Neural cell (in vitro differentiated cells): ENCODE results near the gene MAB21L4. TPM values are rescaled to one million over a fixed set of nuclear protein-coding genes. Genes with fewer than 3 reads are reported as not detected.

Experiments
- H2AFZ ChIP-seq: fragments of 200-600, 300-800 bp; sonication (generic), shearing (Covaris generic); 2 replicates; pipeline ENCODE4 v1.6.0; 2014; ENCODE audit warnings: low read depth, mild to moderate bottlenecking, antibody characterized with exemption, low read length, moderate library complexity
- H3F3A ChIP-seq: fragments of 200-600 bp; shearing (Covaris generic); 2 replicates; pipeline ENCODE4 v1.6.1; 2016; ENCODE audit warnings: mild to moderate bottlenecking, moderate library complexity, mixed read lengths, antibody characterized with exemption, low read length; ENCODE audit not compliant: insufficient read depth, poor library complexity, severe bottlenecking
- H3K27ac ChIP-seq: fragments of 200-600, 300-800 bp; sonication (generic), shearing (Covaris generic); 2 replicates; pipeline ENCODE4 v1.5.1; 2014; ENCODE audit warnings: mild to moderate bottlenecking, low read length, moderate library complexity
- H3K27me3 ChIP-seq: fragments of 300-800, 200-600 bp; sonication (generic), shearing (Covaris generic); 2 replicates; pipeline ENCODE4 v1.6.0; 2014; ENCODE audit warnings: mild to moderate bottlenecking, low read depth, low read length, moderate library complexity; ENCODE audit not compliant: insufficient read depth
- H3K36me3 ChIP-seq: fragments of 300-800, 200-600 bp; sonication (generic), shearing (Covaris generic); 2 replicates; pipeline ENCODE4 v1.5.1; 2014; ENCODE audit warnings: mild to moderate bottlenecking, antibody characterized with exemption, low read length, moderate library complexity; ENCODE audit not compliant: insufficient read depth
- H3K4me2 ChIP-seq: fragments of 300-800, 200-600 bp; sonication (generic), shearing (Covaris generic); 2 replicates; pipeline ENCODE4 v1.6.0; 2014; ENCODE audit warnings: mild to moderate bottlenecking, low read length
- H3K4me3 ChIP-seq: fragments of 300-800, 200-600 bp; sonication (generic), shearing (Covaris generic); 2 replicates; pipeline ENCODE4 v1.5.1; 2014; ENCODE audit warnings: mild to moderate bottlenecking, low read length, moderate library complexity
- H3K79me2 ChIP-seq: fragments of 200-600 bp; shearing (Covaris generic); replicated peaks from 2 replicates; pipeline ENCODE4 v1.6.0; 2014; ENCODE audit warnings: mild to moderate bottlenecking, low read length, moderate library complexity; ENCODE audit not compliant: insufficient read depth
- H3K9ac ChIP-seq: fragments of 300-800, 200-600 bp; sonication (generic), shearing (Covaris generic); 2 replicates; pipeline ENCODE4 v1.6.1; 2016; ENCODE audit warnings: mild to moderate bottlenecking, low read length, mixed read lengths
- H3K9me2 ChIP-seq: fragments of 200-600 bp; shearing (Covaris generic); 2 replicates; pipeline ENCODE4 v1.6.1; 2016; ENCODE audit warnings: mild to moderate bottlenecking, low read length, mixed read lengths; ENCODE audit not compliant: insufficient read depth
- H3K9me3 ChIP-seq: fragments of 200-600, 300-800 bp; sonication (generic), shearing (Covaris generic); 2 replicates; pipeline ENCODE4 v1.6.1; 2016; ENCODE audit warnings: mild to moderate bottlenecking, mixed run types, low read length, moderate library complexity, mixed read lengths
- H4K20me1 ChIP-seq: fragments of 200-600 bp; shearing (Covaris generic); 2 replicates; pipeline ENCODE4 v1.6.1; 2016; ENCODE audit warnings: mild to moderate bottlenecking, mixed run types; ENCODE audit not compliant: insufficient read depth
- EP300 ChIP-seq: fragments of 450-650 bp; conservative IDR thresholded peaks from 2 replicates; pipeline ENCODE4 v1.6.1; 2014; ENCODE audit warnings: antibody characterized with exemption, mild to moderate bottlenecking, moderate library complexity; ENCODE audit not compliant: poor library complexity, severe bottlenecking
- EZH2 ChIP-seq: fragments of 200-600, 300-800 bp; shearing (Covaris generic), sonication (generic); IDR thresholded peaks from 2 replicates; pipeline ENCODE4 v1.6.1; 2014; ENCODE audit warnings: antibody characterized with exemption, low read length, borderline replicate concordance, mild to moderate bottlenecking; ENCODE audit not compliant: insufficient read depth, poor library complexity, severe bottlenecking
- MXI1 ChIP-seq: fragments of 450-650 bp; conservative IDR thresholded peaks from 2 replicates; pipeline ENCODE4 v1.6.1; 2014; ENCODE audit warnings: antibody characterized with exemption, mild to moderate bottlenecking; ENCODE audit not compliant: poor library complexity, severe bottlenecking
- POLR2AphosphoS5 ChIP-seq: IDR thresholded peaks from 2 replicates; pipeline ENCODE4 v1.6.1; 2012
- RAD21 ChIP-seq: fragments of 450-650 bp; conservative IDR thresholded peaks from 2 replicates; pipeline ENCODE4 v1.6.1; 2014; ENCODE audit warnings: antibody characterized with exemption, mild to moderate bottlenecking, moderate library complexity
- SMC3 ChIP-seq: fragments of 450-650 bp; conservative IDR thresholded peaks from 2 replicates; pipeline ENCODE4 v1.6.1; 2014; ENCODE audit warnings: antibody characterized with exemption, mild to moderate bottlenecking, moderate library complexity; ENCODE audit not compliant: poor library complexity
- TAF1 ChIP-seq: IDR thresholded peaks from 2 replicates; pipeline ENCODE4 v1.6.1; 2012; ENCODE audit warnings: low read depth
- polyA plus RNA-seq: library from polyadenylated mRNA; depleted of rRNA; stranded (reverse); fragments of >200 nt; gene quantifications from 2 replicates; pipeline ENCODE4 v1.2.3, GENCODE V29; 2014
- TF ChIP-seq, protein P1 (sequence below): IDR thresholded peaks from 2 replicates; pipeline ENCODE4 v1.6.1; 2012; ENCODE audit warnings: borderline replicate concordance
- TF ChIP-seq, protein P2 (sequence below): fragments of 450-650 bp; IDR thresholded peaks from 2 replicates; pipeline ENCODE4 v1.5.1; 2014; ENCODE audit warnings: antibody characterized with exemption, mild to moderate bottlenecking, moderate library complexity; ENCODE audit not compliant: poor library complexity, severe bottlenecking

The MAB21L4 gene
- polyA plus RNA-seq, 1 donor from 2014 or later = not detected

DNA sequence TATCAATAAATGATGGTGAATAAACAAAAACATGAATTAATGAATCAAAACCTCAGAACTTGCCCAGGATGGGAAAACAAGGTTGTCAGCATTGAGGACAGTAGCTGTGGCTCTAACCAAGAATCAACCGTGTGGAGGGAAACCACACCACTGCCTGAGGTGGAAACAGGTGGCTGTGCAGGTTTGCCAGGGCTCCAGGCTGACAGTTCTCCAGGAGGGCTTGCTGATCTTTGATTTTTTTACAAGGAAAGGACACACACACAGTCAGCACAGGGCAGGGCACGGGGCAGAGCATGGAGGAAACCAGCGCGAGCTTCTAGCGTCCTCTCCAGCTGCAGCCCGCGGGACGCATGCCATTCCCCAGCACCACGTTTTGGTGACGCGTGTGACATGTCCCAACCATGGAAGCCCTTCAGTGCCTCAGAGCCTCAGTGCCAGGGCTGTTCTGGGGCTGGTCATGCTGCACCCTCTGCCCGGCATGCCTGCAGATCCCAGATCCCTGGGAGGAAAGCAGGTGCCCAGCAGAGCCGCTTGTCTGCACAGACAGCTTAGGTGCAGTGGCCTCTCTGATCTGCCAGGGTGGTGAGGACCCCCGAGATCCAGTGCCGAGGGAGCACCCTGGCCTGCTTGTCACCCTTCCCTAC, 43.2 kb downstream of the MAB21L4 start:
- no peak overlapping the region for H3K4me3 ChIP-seq
- no peaks in the 10 kb centered on the region for H3F3A ChIP-seq
- TF ChIP-seq, protein P1, sequence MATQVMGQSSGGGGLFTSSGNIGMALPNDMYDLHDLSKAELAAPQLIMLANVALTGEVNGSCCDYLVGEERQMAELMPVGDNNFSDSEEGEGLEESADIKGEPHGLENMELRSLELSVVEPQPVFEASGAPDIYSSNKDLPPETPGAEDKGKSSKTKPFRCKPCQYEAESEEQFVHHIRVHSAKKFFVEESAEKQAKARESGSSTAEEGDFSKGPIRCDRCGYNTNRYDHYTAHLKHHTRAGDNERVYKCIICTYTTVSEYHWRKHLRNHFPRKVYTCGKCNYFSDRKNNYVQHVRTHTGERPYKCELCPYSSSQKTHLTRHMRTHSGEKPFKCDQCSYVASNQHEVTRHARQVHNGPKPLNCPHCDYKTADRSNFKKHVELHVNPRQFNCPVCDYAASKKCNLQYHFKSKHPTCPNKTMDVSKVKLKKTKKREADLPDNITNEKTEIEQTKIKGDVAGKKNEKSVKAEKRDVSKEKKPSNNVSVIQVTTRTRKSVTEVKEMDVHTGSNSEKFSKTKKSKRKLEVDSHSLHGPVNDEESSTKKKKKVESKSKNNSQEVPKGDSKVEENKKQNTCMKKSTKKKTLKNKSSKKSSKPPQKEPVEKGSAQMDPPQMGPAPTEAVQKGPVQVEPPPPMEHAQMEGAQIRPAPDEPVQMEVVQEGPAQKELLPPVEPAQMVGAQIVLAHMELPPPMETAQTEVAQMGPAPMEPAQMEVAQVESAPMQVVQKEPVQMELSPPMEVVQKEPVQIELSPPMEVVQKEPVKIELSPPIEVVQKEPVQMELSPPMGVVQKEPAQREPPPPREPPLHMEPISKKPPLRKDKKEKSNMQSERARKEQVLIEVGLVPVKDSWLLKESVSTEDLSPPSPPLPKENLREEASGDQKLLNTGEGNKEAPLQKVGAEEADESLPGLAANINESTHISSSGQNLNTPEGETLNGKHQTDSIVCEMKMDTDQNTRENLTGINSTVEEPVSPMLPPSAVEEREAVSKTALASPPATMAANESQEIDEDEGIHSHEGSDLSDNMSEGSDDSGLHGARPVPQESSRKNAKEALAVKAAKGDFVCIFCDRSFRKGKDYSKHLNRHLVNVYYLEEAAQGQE = no peak
- TF ChIP-seq SMC3 = no peak
- TF ChIP-seq TAF1 = no peak
- TF ChIP-seq EZH2 = no peak
- no peak for TF ChIP-seq RAD21
- no peak for TF ChIP-seq MXI1
- no peak overlapping the region for H2AFZ ChIP-seq
- no peaks in the 10 kb centered on the region for H3K79me2 ChIP-seq
- no peaks in the 10 kb centered on the region for H4K20me1 ChIP-seq
- no peak overlapping the region for H3K9ac ChIP-seq
- H3K27me3 ChIP-seq = no peaks in the 10 kb centered on the region
- H3K36me3 ChIP-seq = no peaks in the 10 kb centered on the region
- no peak overlapping the region for H3K4me2 ChIP-seq
- no peaks in the 10 kb centered on the region for H3K9me2 ChIP-seq
- H3K27ac ChIP-seq = no peak overlapping the region
- H3K9me3 ChIP-seq = no peaks in the 10 kb centered on the region

DNA sequence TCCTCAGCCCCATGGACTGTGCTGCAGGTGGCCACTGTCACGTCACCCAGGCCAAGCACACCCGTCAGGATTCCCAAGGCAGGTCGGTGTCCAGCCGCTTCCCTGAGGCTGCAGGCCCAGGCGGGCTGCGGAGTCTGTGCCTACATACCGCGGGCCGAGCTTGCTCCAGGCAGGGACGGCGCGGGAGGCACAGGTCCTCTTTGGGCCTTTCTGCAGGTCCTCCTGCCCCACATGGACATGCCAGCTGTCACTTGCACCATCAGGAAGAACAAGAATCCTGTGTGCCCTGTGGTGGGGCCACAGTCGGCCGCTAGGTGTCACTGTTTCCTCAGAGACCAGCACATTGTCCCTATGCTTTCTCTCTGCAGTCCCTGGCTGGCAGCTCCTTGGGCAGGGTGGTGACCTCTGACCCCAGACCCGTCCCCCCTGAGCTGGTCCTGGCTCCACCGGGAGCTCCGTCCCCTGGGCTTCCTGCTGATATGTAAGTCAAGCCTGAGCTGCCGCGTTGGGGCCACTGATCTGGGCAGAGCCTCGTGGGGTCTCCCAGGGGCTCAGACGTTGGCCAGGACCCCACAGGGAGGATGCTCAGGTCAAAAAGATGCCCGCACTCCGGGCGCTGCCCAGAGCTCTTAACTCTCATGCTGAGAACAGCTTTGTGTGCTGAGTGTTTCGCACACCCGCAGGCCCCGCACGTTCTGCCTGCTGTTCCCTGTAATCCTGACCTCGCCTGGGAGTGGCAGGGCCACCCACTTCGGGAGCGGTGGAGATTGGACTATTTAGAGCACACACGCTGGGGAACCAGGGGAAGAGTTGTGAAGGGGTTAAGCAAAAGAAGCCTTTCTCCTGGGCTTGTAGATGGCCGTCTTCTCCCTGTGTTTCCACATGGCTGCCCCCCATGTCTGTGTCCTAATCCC, 44.6 kb downstream of the MAB21L4 start:
- Histone ChIP-seq H4K20me1 (no peaks in the 10 kb centered on the region), H3K27ac (no peak overlapping the region)

More for the DNA sequence above, 44.6 kb downstream of the MAB21L4 start:
- Histone ChIP-seq H2AFZ (no peak overlapping the region), H3K27me3 (no peaks in the 10 kb centered on the region), H3K79me2 (no peaks in the 10 kb centered on the region), H3K4me3 (no peak overlapping the region), H3K36me3 (no peaks in the 10 kb centered on the region), H3F3A (no peaks in the 10 kb centered on the region), H3K4me2 (no peak overlapping the region), H3K9me3 (no peaks in the 10 kb centered on the region), H3K9me2 (no peaks in the 10 kb centered on the region), H3K9ac (no peak overlapping the region)
- TF ChIP-seq TAF1 (no peak), POLR2AphosphoS5 (no peak), MXI1 (no peak), RAD21 (peak; percentile 98), EP300 (no peak), SMC3 (peak; percentile 89), EZH2 (no peak)
- TF ChIP-seq, protein P2, sequence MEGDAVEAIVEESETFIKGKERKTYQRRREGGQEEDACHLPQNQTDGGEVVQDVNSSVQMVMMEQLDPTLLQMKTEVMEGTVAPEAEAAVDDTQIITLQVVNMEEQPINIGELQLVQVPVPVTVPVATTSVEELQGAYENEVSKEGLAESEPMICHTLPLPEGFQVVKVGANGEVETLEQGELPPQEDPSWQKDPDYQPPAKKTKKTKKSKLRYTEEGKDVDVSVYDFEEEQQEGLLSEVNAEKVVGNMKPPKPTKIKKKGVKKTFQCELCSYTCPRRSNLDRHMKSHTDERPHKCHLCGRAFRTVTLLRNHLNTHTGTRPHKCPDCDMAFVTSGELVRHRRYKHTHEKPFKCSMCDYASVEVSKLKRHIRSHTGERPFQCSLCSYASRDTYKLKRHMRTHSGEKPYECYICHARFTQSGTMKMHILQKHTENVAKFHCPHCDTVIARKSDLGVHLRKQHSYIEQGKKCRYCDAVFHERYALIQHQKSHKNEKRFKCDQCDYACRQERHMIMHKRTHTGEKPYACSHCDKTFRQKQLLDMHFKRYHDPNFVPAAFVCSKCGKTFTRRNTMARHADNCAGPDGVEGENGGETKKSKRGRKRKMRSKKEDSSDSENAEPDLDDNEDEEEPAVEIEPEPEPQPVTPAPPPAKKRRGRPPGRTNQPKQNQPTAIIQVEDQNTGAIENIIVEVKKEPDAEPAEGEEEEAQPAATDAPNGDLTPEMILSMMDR = peak; percentile 98
- TF ChIP-seq, protein P1 = no peak
